Ascending aorta (tissue), 2 donors: ENCODE measurements around the gene HOXB1. TPM values are rescaled to one million over a fixed set of nuclear protein-coding genes. Genes with fewer than 3 reads are reported as not detected.
A peak's percentile ranks its signal among the peaks of the same experiment; 100 is the strongest.
"Not testable (repeated sequence)": the region's sequence is repeated elsewhere in the genome, so short reads cannot be mapped to it uniquely, and the experiment has no call there.

Experiments used
- DNase-seq, 2 donors: peaks; one replicate each; pipeline ENCODE4 v3.0.0-alpha.2; 2019; ENCODE audit warnings: low spot score in 2 of 2
- H3K27ac ChIP-seq, 2 donors: fragments of 200-600 bp; sonication (generic); one replicate each; pipeline ENCODE4 v1.5.1; 2016 to 2017; ENCODE audit warnings: mild to moderate bottlenecking in 1 of 2
- H3K27me3 ChIP-seq: fragments of 200-600 bp; sonication (generic); one replicate; pipeline ENCODE4 v1.5.1; 2017
- H3K36me3 ChIP-seq, 2 donors: fragments of 200-600 bp; sonication (generic); one replicate each; pipeline ENCODE4 v1.5.1; 2016
- H3K4me1 ChIP-seq, 2 donors: fragments of 200-600 bp; sonication (generic); one replicate each; pipeline ENCODE4 v1.5.1; 2016 to 2017; ENCODE audit warnings: mild to moderate bottlenecking in 1 of 2
- H3K4me3 ChIP-seq, 2 donors: fragments of 200-600 bp; sonication (generic); one replicate each; pipeline ENCODE4 v1.5.1; 2016 to 2017; ENCODE audit warnings: mild to moderate bottlenecking in 1 of 2
- H3K9me3 ChIP-seq, 2 donors: fragments of 200-600 bp; sonication (generic); one replicate each; pipeline ENCODE4 v1.5.1; 2016
- intact Hi-C: fragments of 100-400 bp; cut with DNase I; formaldehyde crosslinking; loops from one replicate; pipeline ENCODE4 v1.15.1; 2023
- total RNA-seq: library from RNA; depleted of rRNA; stranded (reverse); fragments of >200 nt; gene quantifications from one replicate; pipeline ENCODE4 v1.1.0, GENCODE V29; 2016
- TF ChIP-seq, protein P1 (sequence below), 3 experiments: fragments of 200-600 bp in 2 of 3; fragments of 450-650 bp in 1 of 3; sonication (generic) in 2 of 3; IDR thresholded peaks; one replicate each; pipeline ENCODE4 v1.5.1; 2016 to 2019; ENCODE audit warnings: antibody characterized with exemption in 3 of 3, mild to moderate bottlenecking in 1 of 3, moderate library complexity in 1 of 3

HOXB1 gene
- total RNA-seq, 1 donor from 2014 or later: not detected

DNA sequence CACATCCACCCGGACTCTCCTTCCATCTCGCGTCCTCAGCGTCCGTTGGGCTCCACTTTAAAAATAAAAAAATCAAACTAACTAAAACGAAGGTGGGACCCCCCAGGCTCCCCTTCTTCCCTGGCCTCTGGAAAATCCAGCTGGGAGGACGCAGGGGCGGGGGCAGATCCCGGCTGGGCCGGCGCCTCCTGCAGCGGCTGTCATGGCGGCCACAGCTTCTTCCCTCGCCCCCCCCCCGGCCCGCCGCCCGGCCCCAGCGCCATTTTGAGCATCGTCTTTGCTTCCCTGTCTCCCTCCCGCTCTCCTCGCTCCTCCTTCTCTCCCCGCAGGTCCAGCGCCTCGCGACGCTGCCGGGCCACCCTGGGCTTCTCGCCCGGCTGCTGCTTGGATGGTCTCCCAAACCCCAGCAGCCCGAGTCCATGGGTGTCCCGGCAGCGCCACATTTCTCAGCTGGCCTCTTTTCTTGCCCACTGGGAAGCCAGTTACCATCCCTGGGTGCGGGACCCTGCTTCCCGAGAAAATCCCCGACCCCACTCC is 10.8 kb upstream of the HOXB1 start:
- Histone ChIP-seq H3K27me3 (no peaks in the 10 kb centered on the region), H3K4me3 (peak overlapping the region; percentile 76 to 83), H3K4me1 (peaks cover 6 to 28% of the 10 kb centered on the region in 2 donors), H3K36me3 (peaks cover 0 to 7% of the 10 kb centered on the region in 2 donors), H3K9me3 (no peaks in the 10 kb centered on the region), H3K27ac (peak overlapping the region; percentile 93 to 97)
- DNase-seq: peak in 1 of 2 donors; percentile 85
- intact Hi-C loops: loop anchor here (5.0 kb wide), 2 partner anchors 49 to 514 kb away; no protein-coding TSS in a partner anchor
- TF ChIP-seq, protein P1, sequence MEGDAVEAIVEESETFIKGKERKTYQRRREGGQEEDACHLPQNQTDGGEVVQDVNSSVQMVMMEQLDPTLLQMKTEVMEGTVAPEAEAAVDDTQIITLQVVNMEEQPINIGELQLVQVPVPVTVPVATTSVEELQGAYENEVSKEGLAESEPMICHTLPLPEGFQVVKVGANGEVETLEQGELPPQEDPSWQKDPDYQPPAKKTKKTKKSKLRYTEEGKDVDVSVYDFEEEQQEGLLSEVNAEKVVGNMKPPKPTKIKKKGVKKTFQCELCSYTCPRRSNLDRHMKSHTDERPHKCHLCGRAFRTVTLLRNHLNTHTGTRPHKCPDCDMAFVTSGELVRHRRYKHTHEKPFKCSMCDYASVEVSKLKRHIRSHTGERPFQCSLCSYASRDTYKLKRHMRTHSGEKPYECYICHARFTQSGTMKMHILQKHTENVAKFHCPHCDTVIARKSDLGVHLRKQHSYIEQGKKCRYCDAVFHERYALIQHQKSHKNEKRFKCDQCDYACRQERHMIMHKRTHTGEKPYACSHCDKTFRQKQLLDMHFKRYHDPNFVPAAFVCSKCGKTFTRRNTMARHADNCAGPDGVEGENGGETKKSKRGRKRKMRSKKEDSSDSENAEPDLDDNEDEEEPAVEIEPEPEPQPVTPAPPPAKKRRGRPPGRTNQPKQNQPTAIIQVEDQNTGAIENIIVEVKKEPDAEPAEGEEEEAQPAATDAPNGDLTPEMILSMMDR (IDR thresholded peaks at IDR 0.05): no peak

DNA sequence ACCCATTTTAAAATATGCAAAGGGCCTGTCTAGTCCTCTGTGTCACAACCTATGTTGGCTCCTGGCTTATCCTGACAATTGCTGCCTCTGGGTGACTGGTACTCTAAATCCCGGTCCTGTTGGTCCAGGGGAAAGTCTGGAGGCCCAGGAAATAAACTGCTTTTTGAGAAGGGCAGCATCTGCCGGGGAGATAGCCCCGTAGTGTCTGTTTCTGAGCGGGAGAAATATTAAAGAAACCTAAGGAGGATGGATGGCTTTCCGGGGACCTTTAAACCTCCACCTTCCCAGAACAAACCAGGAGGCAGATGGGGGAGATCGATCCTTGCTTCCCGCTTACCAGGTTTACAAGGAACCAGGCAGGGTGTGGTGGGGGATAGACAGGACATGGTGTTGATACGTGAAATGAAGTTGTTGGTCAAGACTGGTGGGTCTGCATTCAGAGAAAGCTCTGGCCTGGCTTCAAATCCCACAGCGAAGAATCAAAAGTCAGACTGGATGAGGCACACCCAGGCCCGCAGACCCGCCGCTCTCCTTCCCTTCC is 10.3 kb upstream of the HOXB1 start:
- peak overlapping the region; percentile 93 to 97 for H3K27ac ChIP-seq

DNA sequence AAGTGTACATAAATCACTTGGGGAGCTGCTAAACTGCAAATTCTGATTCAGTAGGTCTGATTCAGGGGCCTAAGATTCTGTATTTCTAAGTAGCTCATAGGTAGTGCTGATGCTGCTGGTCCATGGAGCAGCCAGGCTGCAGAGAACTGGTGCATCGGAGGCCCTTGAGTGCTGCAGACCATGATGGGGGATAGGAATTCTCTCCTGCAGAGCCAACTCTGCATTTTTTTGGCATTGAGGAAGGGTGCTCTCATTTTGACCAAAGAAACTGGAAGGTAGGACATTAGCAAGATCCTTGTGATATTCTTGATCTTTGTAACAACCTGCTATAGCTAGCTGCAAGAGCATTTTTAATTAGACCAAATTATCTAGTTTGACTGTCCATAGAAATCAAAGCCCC is 9.4 kb upstream of the HOXB1 start:
- Histone ChIP-seq H3K4me3 (no peak overlapping the region), H3K9me3 (no peaks in the 10 kb centered on the region), H3K27ac (peak overlapping the region in 1 of 2 donors; percentile 93), H3K4me1 (peaks cover under 1 to 13% of the 10 kb centered on the region in 2 donors), H3K27me3 (no peaks in the 10 kb centered on the region), H3K36me3 (peaks cover 0 to 7% of the 10 kb centered on the region in 2 donors)
- intact Hi-C loops: loop anchor here (5.0 kb wide), 2 partner anchors 48 to 513 kb away; no protein-coding TSS in a partner anchor
- DNase-seq: no peak
- TF ChIP-seq, protein P1 (IDR thresholded peaks at IDR 0.05): no peak

More for the DNA sequence above, 10.3 kb upstream of the HOXB1 start:
- H3K27me3 ChIP-seq: no peaks in the 10 kb centered on the region
- peaks cover 6 to 22% of the 10 kb centered on the region in 2 donors for H3K4me1 ChIP-seq
- intact Hi-C loops: loop anchor here (5.0 kb wide), 2 partner anchors 49 to 514 kb away; no protein-coding TSS in a partner anchor
- no peaks in the 10 kb centered on the region for H3K9me3 ChIP-seq
- TF ChIP-seq, protein P1 (IDR thresholded peaks at IDR 0.05): no peak
- DNase-seq: no peak
- peaks cover 0 to 7% of the 10 kb centered on the region in 2 donors for H3K36me3 ChIP-seq
- H3K4me3 ChIP-seq: peak overlapping the region; percentile 76 to 83

DNA sequence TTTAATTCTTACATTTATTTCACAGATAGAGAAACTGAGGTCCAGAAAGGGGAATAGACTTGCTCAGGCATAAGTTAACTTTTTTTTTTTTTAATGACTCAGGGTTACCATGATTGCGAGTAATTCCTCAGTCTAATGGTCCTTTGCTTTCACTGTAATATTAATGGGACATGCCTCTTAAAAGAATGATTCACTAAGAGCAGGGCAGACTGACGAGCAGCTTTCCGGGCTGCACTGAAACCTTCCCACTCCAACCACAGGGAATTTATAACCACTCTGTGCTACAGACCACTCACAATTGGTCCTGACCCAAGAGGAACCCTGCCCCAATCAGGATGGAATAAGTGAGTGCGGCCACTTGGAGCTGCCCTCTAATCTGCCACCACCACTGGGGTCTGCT is 8.4 kb upstream of the HOXB1 start:
- Histone ChIP-seq H3K36me3 (peaks cover 0 to 7% of the 10 kb centered on the region in 2 donors), H3K9me3 (no peaks in the 10 kb centered on the region), H3K4me1 (peaks cover 0 to 8% of the 10 kb centered on the region in 2 donors), H3K27me3 (no peaks in the 10 kb centered on the region), H3K4me3 (no peak overlapping the region), H3K27ac (no peak overlapping the region)
- no peak for DNase-seq
- intact Hi-C loops: no loop called here
- TF ChIP-seq, protein P1 (IDR thresholded peaks at IDR 0.05): no peak

DNA sequence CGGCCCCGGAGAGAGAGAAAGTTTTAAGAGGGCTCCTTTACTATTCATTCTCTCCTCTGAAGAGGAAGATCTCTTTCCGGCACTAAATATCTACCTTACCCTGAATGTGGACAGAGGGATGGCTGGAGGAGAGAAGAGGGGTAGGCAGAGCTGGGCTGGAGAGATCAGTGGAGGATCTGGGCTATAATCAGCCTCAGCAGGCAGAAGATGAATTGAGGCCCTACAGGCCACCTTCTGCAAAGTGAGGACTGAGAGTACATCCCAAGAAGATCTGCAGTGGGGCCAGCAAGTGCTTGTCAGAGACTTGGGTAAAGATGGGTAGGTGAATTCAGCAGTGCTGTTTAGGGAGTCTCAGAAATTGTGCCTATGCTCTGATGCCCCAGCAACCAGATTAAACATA is 6.5 kb upstream of the HOXB1 start:
- DNase-seq: no peak
- Histone ChIP-seq H3K4me3 (no peak overlapping the region), H3K36me3 (no peaks in the 10 kb centered on the region), H3K4me1 (peaks cover 0 to 8% of the 10 kb centered on the region in 2 donors), H3K9me3 (no peaks in the 10 kb centered on the region), H3K27ac (no peak overlapping the region), H3K27me3 (no peaks in the 10 kb centered on the region)
- TF ChIP-seq, protein P1 (IDR thresholded peaks at IDR 0.05): no peak
- intact Hi-C loops: no loop called here

DNA sequence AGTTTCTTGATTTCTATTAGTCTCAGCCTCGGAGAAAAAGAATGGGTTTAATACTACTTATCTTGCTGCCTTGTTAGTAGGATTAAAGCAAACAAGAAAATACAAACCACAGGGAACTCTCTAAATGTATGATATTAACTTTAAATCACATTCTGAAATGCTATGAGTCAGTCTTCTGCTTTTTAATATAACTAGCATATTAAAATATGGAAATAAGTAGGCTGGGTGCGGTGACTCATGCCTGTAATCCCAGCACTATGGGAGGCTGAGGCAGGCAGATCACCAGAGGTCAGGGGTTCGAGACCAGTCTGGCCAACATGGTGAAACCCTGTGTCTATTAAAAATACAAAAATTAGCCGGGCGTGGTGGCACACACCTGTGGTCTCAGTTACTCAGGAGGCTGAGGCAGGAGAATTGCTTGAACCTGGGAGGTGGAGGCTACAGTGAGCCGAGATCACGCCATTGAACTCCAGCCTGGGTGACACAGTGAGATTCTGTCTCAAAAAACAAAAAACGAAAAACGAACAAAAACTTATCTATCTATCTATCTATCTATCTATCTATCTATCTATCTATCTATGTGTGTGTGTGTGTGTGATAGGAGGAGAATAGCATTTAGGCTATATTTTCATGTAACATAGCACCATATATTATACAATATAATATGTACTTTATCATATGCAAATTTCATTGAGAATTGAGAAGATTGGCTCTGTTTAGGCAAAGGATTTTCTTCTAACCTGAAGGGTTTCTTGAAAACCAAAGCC is 5.2 kb upstream of the HOXB1 start:
- H3K4me1 ChIP-seq, DNase-seq, H3K9me3 ChIP-seq, H3K27me3 ChIP-seq, H3K4me3 ChIP-seq, H3K27ac ChIP-seq, intact Hi-C loops, H3K36me3 ChIP-seq: not testable (repeated sequence)
